Stimulated activated CD4-positive, alpha-beta T cell treated with anti-CD3 and anti-CD28 coated beads, Interleukin-4, amount 100 ng/mL, for 48 hours (primary cell): ENCODE results near the gene ITIH3.
A peak's percentile ranks its signal among the peaks of the same experiment; 100 is the strongest.

Experiments used
- DNase-seq, 2 donors: peaks; one replicate each; pipeline ENCODE4 v3.0.0-alpha.2; 2020; ENCODE audit warnings: low read depth in 2 of 2

ITIH3 gene

DNA sequence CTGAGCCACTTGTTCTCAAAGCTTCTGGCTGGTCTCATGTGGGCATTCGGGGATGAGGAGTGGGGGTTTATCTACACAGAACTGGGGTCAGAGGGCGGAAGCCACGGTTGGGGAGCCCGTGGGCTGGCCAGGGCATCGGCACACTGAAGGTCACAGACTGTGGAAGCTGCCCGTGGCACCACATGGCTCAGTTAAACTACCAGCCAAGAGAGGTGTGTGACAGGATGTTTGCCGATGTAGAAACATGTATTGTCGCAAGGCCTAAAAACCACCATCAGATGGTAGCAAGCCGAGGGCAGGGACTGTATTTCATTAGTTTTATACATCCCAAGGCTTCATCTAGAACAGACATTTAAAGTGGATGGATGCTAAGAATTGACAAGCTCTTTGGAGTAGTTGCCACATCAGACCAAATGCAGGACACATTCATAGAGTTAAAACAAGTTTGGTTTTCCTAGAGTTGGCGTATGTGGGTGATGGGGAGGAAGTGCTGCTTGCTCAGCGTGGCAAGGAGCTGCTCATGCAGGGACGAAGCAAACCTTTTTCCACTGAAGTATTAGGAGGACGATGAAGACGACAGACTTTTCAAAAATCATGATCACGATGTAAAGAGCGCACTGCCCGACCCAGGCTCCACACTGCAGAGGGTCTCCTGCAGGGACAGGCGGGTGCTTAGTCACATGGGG is 49.8 kb downstream of the ITIH3 start:
- no peak for DNase-seq

DNA sequence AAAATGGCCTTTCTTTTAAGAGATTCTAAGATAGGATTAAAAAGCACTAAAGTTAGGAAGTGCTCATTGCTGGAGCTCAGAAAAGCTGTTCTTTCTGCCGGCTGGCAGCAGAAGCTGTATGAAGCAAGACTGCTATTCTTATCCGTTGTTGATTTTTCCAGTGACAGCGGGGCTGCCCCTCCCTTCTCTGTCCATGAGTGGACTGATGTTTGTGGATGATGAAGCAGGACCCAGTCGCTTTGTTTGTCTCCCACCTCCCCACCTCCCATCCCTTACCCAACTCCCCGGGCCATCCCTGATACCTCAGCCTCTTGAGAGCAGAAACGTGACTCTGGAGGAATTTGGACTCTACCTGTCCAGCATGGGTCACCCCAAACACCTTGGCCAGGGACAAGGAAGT is 50.6 kb downstream of the ITIH3 start:
- DNase-seq, result no peak

DNA sequence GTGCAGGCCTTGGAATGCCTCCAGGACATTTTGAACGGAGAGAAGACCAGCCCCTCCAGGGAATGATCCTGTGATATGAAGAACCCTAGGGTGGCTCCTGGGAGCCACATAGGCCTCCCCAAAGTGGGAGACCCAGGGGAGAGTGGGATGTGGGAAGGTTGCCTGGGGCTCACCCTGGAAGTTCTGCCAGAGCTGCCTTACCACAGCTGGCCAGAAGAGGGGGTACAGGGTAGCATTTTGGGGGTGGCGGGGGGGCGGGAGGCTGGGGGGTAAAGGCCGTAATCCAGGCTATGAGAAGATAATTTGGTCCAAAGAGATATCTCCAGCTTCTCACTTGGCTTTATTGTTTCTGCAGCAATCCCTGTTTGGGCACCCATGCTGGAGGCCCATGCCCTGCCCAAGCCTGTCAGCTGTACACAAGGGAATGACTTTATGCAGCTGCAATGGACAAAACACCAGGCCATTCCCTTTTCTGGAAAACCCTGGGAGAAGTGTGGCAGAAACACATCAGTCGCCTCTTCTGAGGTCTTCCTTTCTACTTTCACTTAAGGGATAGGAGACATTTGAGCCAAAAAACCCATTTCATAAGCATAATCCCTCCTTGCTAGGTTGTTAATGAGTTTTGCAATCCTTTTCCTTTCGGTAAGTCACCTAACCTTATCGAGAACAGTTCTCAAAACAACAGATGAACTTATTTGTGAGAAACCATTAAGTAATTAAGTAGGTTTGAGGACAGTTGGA is 51.3 kb downstream of the ITIH3 start:
- peak in 1 of 2 donors; percentile 14 for DNase-seq

DNA sequence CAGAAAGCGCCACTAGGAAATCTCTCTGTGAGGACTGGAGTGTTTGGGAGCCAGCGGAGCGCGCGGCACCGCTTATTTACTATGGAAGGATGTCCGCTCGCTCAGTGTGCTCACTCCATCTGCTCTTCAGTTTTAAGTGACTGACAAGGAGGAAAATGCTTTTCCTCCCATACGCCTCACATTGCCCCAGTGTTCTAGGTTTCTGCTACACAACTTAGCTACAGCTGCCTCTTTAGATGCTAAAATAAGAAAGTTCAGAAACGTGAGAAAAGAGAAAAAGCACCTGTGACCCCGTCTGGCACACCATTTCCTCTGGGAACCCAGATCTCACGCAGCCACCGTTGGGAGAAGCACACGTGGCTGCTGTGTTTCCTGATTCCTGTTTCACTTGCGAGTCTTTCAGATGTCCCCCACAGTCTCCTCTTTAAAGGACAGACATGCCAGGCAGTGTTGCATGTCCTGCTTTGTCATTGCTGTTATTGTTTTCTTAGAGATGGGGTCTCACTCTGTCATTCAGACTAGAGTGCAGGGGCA is 51.9 kb downstream of the ITIH3 start:
- no peak for DNase-seq

DNA sequence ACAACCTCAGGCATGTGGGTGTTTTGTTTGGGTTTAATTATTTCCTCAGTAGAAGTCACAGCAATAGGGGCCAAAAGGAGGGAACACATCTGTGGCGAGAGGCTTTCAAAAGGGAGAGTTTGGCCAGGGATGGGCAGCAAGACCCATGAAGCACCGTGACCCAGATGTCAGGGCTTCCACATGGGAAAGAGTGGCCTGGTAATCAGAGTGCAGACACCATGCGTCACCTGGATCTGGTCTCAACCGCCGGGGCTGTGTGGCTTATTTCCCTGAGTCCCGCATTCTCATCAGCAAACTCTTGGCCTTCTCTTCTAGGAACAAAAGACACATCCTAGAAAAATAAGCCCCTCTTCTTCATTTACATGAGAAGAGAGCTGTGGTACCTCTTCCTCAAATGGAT is 52.6 kb downstream of the ITIH3 start:
- DNase-seq, result no peak

DNA sequence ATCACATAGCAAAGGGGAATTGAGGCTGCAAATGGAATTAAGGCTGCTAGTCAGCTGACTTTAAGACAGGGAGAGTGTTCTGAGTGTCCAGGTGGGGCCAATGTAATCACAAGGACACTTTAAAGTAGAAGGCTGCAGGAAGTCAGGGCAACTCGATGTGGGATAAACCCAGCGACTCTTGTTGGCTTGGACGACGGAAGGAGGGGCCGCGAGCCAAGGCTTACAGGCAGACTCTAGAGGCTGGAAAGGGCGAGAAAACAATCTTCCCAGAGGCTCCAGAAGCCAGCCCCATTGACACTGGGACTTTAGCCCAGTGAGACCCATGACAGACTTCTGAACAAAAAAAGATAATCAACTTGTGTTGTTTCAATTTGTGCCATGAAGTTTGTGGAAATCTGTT is 53.1 kb downstream of the ITIH3 start:
- no peak for DNase-seq

DNA sequence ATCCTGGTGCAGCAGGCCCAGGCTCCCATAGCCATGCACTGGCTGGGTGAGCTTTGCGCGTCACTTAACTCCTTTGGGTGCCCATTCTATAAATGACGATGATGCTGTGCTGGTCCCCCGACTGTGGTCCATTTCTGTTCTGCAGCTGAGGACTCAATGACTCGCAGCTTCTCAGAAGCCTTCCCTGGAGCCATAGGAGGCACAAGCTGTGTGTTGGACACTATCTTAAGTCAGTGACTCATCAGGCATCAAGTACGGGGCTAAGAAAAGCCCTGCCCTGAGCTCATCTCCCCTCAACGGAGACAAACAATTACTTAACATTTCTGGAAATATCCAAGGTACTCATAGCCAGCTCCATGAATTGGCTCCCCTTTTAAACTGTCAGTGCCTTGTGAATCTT is 54.0 kb downstream of the ITIH3 start:
- no peak for DNase-seq

DNA sequence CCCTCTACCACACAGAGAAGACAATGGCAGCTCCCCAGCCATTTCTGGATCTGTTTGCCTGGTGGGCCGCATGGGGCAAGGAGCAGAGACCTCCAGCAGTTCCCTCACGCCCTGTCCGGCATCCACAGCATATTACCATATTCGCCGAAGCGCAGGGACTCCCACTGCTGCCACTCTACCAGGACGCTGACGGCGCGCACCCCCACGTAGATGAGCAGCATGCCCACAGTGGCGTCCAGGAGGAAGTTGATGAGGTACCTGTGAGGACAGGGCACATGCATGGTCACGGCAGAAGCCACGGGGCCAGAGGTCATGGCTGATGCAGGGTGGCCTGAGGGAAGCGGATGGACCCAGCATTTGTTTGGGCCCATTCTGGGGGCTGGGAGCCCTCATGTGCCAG is 55.1 kb downstream of the ITIH3 start:
- DNase-seq, result no peak

DNA sequence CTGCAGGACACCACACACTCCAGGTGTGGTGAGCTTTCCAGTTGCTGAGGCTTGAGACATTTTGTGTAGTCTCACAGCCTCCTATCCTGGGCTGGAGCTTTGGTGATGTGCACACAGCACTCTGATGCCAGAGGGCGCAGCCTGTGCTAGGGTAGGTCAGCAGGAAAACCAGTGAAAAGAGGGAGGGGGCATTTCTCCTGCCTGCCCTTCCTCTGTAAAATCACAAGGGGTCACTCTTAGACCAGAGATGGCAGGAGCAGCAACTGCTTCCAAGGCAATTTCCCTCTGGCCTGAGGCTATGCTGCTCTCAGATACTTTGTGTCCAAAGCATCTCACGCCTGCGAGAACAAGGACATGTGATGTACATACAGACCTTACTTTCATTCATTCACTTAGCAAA is 56.8 kb downstream of the ITIH3 start:
- peak in 1 of 2 donors; percentile 7 for DNase-seq

DNA sequence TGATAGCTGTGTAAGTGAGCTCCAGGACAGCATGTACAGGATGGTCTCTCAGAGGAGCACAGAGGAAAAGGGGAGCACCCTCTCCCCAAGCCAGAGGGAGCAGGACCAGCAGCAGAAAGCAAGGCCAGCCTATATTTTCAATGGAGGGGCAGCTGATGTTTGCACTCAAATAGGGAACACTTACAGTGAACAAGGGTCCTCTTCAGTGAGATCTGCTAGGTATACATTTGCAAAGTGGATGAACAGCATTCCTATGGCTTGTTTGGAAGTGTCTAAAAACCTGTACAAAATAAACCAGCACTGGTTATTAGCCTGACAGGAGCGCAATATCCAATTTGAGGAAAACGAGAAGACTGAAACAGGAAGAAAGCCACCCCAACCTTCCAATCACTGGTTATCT is 57.8 kb downstream of the ITIH3 start:
- DNase-seq, result no peak

DNA sequence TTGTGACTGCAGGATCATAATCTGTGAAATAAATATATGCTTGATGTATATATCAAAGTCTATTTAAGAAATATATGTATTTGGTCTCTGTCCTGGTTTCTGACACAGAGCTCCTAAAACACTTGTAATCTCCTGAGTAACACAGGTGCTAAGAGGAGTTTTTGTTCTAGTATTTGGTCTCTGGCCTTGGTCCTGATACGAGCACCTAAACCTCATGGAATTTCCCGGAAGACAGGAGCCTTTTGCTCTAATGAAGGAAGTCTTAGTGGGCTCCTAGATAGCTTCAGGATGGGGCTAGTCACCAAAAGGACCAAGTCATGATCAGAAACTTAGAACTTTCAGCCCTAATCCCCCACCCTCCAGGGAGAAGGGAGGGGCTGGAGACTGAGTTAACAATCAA is 59.4 kb downstream of the ITIH3 start:
- DNase-seq, result no peak

DNA sequence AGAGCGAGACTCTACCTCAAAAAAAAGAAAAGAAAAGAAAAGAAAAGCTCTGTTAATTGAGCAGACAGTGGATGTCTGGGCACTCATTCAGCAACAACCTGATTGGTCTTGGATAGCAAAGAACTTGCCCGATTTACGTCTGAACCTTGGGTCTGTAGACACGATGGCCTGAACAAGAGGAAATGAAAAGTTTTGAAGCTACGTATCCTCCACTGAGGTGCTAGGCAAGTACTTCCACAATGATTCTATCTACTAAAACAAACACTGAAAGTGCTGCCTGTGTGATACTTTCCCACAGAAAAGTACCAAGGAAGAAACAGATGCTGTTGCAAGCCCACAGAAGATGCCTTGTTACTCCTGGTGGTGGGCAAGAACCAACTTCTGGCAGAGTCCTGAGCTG is 62.1 kb downstream of the ITIH3 start:
- DNase-seq, result no peak

DNA sequence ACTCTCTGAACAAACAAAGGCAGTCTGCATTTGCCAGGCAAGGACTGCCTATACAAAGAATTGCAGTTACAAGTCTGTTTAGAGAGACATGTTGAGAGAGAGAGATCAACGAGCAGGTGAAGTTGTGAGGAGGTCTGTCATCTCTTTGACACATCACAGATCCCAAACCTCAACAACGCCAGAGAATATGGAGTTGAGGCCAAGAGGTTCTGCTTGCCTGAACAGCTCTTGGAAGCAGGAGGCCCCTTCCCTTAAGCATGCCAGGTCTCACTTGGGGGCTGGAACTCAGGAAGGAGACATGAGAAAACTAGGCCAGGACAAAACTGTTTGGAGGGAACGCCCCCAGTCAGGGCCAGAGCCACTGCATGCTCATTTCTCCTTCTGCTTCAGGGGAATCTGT is 62.5 kb downstream of the ITIH3 start:
- no peak for DNase-seq

DNA sequence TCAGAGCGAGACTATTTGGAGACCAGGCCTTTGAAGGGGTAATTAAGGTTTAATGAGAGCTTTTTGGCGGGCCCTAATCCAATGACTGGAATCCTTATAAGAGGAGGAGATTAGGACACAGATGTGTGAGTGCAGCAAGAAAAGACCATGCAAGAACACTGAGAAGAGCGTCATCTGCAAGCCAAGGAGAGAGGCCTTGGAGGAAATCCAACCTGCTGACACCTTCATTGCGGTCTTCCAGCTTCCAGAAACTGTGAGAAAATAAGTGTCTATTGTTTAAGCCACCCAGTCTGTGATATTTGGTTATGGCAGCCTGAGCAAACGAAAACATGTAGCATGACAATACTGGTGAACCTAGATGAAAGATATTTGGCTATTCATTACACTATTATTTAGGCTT is 63.3 kb downstream of the ITIH3 start:
- DNase-seq, result no peak
